GM21390 (cell line): ENCODE results near the gene BUD23.
"Not testable (repeated sequence)": the region's sequence is repeated elsewhere in the genome, so short reads cannot be mapped to it uniquely, and the experiment has no call there.

Experiments used
- ATAC-seq: cut with Tn5 transposase; IDR thresholded peaks from one replicate; pipeline ENCODE4 v1.9.1; 2021; ENCODE audit not compliant: unreplicated experiment

Gene BUD23

GRCh38 chr7:73700581-73701134 lies 17.3 kb downstream of the BUD23 start:
- ATAC-seq, result no peak

DNA sequence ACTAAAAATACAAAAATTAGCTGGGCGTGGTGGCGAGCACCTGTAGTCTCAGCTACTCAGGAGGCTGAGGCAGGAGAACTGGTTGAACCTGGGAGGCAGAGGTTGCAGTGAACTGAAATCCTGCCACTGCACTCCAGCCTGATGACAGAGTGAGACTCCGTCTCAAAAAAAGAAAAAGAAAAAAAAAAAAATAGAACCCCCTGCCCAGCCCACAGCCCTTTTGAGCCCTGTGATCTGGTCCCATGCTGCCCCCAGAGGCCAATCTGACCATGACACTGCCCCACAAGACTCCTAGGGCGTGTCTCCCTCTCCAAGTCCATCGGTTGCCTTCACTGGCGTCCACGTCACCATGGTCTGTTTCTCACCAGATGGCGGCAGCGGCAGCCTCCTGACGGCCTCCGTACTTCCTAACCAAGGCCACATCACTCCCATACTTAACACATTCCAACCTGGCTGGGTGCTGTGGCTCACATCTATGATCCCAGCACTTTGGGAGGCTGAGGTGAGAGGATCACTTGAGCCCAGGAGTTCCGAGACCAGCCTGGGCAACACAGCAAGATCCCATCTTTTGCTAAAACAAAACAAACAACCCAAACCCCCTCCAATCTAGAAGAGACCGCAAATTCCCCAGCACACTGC lies 18.1 kb downstream of the BUD23 start:
- no peak for ATAC-seq

DNA sequence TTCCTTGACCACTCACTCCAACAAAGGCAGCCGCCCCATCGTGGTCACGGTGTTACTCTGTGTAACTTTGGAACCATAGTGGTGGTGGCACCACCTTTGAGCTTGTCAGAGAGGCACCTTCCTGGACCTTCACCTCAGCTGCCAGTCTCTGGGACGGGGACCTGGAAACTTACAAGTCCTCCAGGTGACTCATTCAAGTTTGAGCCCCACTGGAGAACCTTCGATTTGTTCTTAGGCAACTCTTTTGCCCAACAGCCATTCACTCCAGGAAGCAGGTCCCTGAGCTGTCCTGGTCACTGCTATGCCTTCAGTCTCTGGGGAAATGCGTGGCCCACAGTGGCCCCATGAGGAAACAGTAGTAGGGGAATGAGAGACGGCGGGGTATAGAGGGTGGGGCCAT lies 18.8 kb downstream of the BUD23 start:
- no peak for ATAC-seq

- ATAC-seq, result no peak
Observed at GRCh38 chr7:73702665-73703064, 19.3 kb downstream of the BUD23 start.

DNA sequence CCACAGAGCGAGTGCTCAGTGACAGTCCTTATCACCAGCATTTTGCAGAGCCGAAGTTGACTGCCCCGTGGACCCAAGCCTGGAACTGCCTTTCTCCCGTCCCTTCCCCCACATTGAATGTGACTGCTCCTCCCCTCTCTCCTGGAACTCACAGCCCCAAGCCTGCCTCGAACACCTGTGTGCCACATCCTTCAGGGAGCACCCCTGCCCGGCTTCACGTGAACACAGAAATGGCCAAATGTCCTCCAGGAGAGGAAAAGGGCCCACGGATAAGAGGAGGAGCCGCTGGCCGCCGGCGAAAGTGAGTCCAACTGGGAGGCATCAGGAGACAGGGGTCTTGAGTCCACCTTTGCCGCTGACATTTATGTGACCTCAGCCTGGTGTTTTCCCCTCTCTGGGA lies 19.8 kb downstream of the BUD23 start:
- no peak for ATAC-seq

DNA sequence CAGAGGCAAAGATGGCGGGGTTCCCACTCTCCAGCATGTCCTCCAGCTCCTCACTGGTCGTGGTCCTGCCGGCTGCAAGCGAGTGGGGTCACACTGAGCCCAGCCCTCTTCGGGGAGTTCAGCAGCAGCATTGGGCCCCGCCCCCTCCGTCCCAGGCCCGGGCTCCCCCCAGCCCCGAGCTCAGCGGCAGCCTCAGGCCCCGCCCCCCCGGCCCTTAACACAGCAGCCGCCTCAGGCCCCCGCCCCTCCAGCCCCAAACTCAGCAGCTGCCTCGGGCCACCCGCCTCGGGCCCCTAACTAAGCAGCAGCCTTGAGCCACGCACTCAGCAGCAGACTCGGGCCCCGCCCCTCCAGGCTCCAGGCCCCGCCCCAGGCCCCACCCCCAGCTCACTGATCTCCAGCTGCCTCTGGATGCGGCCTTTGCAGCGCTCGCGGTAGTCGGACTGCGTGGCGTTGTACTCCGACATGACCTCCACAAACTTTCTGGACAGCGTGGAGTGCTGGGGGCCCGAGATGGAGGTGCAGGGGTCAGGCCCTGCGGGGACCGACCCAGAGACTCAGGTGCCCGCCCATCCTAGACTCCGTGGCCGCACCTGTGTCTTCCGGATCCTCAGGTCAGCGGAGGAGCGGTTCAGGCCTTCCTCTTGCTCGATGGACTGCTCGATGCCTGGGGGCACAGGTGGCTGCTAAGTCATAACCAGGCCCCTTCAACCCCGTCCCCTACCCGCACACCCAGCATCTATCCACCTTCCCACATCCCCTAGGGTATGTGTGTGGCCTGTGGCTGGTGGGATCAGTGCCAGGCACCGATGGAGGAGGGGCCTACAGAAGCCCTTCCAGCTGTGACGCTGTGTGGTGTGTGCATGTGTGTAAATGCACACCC lies 20.6 kb downstream of the BUD23 start:
- ATAC-seq, result no peak

- ATAC-seq, result no peak
Observed at GRCh38 chr7:73704640-73705550, 21.5 kb downstream of the BUD23 start.

DNA sequence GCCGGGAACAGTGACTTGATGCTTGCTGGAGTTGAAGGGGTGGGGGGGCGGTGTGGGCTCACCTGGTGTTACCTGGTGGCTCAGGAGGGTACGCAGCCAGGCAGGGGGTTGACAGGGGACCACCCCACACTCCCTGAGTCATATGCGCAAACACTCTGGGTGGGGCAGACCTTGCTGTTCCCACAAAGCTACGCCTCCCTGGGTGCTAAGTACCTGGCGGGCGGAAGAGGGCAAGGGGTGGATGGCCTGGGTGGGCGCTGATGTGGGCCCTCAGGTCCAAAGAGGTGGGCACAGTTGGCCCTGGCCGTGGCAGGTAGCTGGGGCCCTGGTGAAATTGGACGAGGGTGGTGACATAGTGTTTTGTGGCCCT lies 22.1 kb downstream of the BUD23 start:
- ATAC-seq, result no peak

DNA sequence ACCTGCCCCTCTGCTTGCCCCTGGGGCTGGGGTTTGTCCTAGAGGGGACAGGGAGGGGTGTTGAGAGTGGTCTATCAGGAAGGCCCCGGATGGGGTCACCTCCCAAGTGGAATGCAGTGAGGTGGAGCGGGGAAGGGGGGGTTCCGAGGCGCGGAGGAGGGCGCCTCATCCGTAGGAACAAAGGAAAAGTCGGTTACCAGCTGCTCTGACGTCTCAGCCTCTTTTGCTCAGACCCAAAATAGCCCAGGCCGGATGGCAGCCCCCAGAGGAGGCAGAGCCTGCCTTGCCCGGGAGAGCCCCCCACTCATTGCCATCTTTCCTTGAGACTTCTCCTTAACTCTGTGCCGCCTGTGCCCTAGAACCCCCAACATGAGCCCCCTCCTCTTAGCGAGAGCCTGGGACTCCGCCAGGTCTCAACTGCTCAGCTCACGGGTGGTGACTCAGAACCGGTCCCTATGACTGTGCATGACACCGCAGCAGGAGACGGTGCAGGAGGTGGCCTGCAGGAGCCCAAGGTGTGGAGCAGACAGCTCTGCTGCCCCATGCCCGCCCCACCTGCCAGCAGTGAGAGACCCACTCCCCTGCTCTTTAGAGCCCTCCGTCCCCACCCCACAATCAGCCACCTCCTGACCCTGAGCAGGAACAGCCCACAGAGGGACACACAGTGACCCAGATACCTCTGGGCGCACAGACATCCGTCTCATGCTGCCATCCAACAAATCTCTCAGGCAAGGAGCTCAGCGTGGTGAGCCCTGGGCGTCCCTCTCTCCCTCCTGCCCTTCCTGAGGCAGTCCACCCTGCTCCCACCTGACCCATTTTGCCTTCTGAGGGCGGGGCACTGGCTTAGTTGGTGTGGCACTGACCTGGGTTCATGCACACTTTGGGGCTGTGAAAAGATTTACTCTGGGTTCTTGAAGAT lies 23.0 kb downstream of the BUD23 start:
- no peak for ATAC-seq

DNA sequence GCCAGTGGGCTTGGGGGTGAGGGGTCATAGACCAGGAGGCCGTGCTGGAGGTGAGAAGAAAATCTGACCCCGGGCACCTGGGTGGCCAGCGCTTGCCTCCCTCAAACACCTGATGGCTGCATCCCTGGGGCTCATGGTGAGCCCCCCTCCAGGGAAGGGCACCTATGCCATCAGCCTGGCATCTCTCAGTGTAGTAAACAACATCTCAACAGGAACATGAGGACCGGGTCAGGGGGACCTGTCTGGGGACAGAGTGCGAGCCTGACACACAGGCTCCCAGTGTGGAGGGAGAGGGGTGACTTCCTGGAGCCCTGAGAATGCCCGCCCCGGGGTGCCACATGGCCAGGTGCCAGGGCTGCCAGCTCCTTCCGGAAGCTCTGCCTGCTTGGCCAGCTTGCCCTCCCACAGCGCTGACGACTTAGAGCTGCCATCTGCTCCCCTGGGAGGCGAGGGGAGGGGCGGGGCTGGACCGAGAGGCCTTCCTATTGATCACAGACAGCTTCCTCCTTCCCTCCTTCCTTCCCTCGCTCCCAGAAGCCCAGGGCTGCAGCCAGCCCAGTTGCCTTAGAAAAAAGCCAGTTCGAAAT lies 23.7 kb downstream of the BUD23 start:
- ATAC-seq, result no peak

- ATAC-seq, result no peak
Observed at GRCh38 chr7:73708961-73709549, 25.7 kb downstream of the BUD23 start.

DNA sequence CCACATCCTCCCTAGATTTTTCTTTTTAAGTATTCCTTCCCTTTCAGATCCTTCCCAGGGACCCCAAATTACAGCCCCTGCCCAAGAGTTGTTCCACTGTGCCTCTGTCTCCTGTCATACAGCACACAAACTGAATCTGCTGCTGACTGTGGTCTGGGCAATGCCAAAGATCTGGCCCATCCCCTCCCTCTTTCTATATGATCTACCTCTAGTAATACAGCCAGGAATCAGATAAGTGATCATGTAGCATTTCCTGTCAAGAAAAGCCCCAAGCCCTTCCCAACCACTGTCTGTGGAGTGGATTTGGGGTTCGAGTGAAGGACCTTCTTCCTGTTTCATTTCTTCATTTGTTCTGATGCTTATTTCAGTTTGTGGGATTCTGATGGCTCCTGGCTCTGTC lies 29.4 kb downstream of the BUD23 start:
- ATAC-seq, result no peak

DNA sequence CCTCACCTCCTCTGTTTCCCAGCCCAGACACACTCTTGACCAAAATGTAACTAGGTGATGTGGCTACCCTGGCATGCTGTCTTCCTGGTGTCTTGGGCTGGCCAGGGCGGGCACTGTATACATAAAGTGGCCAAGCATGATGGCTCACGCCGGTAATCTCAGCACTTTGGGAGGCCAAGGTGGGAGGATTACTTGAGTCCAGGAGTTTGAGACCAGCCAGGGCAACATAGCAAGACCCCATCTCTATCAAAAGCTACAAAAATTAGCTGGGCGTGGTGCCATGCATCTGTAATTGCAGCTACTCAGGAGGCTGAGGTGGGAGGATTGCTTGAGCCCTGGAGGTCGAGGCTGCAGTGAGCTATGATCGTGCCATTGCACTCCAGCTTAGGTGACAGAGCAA lies 29.9 kb downstream of the BUD23 start:
- ATAC-seq, result not testable (repeated sequence)

- no peak for ATAC-seq
Observed at GRCh38 chr7:73715648-73716317, 32.4 kb downstream of the BUD23 start.

DNA sequence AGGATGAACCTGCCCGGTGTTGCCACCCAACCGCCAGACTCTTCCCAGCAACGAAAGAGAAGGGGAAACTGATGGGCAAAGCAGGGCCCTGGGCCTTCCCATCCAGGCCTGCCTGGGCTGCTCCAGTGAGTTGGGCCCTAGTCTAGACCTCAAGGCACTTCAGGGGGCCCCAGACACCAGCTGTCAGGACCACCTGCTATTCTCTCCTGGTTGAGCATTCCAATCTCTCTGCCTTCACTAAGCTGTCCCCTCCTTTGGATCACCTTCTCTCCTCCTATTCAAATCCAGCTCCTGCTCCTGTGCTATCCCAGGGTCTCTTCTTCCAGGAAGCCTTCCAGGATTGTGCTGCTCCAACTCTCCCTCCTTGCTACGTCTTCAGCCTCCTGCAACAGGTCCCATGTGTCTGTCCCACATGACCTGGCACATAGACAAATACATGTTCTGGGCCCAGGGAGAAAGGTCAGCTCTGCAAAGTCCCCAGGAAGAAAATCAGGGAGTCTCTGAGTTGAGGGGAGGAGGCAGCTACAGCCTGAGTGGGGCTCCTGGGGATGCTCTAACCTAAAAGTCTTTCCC lies 33.0 kb downstream of the BUD23 start:
- ATAC-seq, result no peak

- ATAC-seq, result no peak
Observed at GRCh38 chr7:73717025-73717807, 33.8 kb downstream of the BUD23 start.

- no peak for ATAC-seq
Observed at GRCh38 chr7:73717991-73718405, 34.6 kb downstream of the BUD23 start.

- no peak for ATAC-seq
Observed at GRCh38 chr7:73718438-73718881, 35.1 kb downstream of the BUD23 start.
